NCI-H128 (cell line): ENCODE results near the gene GTF2A1.
A peak's percentile ranks its signal among the peaks of the same experiment; 100 is the strongest.
"Not testable (repeated sequence)": the region's sequence is repeated elsewhere in the genome, so short reads cannot be mapped to it uniquely, and the experiment has no call there.

Source experiments
- DNase-seq: peaks from one replicate; lab custom pipeline; 2025; ENCODE audit not compliant: unreplicated experiment; lab: John Stamatoyannopoulos, UW

GTF2A1 gene

DNA sequence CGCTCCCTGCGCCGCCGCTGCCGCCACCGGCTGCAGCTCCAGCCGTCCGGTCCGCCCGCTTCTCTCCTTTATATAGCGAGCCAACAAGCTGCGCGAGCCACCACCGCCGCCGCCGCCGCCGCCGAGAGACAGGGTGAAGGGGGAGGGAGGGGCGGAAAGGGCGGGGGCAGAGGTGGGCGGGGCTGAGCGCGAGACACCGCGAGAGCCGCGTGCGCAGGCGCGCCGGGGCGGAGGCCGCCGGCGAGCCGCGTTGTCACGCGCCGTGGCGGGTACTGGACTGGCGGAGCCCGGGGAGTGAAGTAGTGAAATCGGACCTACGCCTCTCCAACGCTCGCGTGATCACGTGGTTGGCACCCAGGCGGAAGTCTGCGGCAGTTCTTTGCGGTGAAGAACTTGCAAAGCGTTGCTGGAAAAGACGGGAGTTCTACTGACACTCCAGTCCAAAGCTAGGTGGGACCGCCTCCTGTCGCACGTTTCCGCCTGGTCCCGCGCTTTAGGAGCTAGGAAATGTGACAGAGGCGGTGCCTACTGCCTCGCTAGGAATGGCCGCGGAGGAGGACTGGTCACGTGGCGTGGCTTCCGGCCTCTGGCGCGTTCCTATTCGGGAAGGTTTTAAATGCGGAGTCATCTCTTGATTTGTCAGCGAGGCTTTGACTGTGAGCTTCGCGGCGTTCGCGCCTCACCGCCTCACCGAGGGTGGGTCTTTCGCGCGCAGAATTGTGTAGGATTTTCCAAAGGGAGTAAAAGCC is at the start of gene GTF2A1:
TSS of gene GTF2A1 (minus strand) at position 130 of the 749 bp plus-strand sequence. CDS start 441 bp downstream, outside the sequence.
- DNase-seq = peak; percentile 98

DNA sequence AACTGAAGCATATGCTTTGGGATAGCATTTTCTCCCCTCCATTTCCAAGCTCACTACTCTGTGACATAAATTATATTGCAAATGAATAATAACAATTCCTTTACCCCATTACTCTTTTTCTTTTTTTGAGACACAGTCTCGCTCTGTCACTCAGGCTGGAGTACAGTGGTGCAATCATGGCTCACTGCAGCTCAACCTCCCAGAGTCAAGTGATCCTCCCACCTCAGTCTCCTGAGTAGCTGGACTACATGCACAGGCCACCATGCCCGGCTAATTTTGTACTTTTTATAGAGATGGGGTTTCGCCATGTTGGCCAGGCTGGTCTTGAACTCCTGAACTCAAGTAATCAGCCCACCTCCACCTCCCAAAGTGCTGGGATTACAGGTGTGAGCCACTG is 49.2 kb upstream of the GTF2A1 start:
- no peak for DNase-seq

DNA sequence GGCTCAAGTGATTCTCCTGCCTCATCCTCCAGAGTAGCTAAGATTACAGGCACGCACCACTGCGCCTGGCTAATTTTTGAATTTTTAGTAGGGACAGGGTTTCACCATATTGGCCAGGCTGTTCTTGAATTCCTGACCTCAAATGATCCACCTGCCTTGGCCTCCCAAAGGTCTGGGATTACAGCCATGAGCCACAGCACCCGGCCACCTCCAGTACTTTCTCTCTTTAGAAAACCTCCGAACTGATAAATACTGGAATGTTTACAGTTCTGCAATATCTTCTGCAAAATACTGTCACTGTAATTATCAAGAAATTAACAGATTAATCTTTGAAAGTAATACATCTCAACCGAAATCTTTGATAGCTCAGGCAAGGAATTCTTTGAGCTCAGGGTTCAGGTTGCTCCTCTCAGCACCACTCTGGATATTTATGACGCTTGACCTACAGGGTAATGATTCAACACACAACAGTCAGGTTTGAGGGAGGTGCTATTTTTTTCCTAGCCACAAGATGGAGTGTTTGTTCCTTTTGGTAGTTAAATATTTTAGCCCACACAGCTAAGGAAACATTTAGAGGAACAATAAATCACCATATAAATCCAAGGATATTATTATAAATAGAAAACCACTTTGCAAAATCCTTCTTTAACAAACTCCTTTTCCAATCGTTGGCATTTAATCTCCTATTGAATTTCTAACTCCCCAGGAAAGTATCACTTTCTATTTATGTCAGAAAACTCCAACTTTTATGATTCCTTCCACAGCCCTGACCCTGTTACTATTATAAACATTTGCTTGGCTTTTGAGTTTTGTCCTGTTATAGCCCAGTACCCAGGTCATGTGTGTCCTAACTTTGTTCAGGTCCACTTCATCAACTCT is 48.6 kb upstream of the GTF2A1 start:
- peak; percentile 64 for DNase-seq

DNA sequence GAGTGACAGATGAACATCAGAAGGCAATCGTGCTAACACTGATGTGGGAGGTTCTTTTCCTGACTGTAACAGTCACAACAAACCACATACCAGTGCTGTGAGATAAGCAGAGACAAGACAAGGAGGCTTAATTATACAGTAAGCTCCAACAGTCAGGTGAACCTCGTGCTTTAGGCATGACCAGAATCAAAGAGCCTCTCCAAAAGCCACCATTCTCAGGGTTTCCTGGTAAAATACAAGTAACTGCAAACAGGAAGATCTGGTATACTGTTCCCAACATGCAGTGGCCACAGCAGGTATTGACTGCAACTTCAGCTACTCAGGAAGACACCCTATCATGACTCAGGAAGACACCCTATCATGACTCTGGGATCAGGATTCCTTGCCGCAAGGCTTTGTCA is 47.3 kb upstream of the GTF2A1 start:
- DNase-seq = no peak

DNA sequence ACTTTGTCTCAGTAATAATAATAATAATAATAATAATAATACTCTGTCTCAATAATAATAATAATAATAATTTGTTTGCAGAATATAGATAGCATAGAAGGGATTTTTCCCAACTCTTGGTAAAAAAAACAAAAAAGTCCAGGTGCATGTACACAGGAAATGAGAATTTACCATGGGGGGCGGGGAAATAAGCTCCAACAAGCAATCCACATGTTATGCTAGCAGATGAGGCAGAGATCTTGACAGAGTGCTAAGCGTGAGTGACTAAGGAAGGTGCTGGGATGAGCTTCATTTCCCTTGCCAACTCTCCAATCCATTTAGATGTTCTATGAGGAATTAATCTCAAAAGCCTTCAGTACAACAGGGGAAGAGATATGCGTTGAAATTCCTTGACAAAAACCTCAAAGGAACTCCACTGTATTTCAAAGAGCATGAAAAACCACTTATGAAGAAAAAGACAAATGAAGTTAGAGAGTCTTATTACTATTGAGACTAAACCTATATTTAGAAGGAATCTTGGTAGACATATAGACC is 44.9 kb upstream of the GTF2A1 start:
- DNase-seq = no peak

DNA sequence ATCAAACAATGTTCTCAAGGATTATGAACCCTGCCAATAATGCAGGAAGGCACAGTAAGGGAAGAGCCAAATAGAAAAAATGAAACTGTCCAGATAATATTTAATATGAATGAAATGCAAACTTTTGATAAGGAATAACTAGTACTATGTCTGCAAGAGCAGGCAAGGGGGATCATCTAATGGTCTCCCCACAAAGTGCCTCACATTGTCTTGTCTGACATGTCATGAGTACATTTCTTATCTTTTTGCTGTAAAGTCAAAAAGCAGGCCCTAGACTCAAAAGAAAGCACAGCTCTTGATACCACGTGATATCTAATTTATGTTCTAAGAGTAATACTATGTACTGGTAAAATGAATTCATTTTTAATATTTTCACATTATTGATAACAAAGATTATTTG is 43.9 kb upstream of the GTF2A1 start:
- DNase-seq = no peak

DNA sequence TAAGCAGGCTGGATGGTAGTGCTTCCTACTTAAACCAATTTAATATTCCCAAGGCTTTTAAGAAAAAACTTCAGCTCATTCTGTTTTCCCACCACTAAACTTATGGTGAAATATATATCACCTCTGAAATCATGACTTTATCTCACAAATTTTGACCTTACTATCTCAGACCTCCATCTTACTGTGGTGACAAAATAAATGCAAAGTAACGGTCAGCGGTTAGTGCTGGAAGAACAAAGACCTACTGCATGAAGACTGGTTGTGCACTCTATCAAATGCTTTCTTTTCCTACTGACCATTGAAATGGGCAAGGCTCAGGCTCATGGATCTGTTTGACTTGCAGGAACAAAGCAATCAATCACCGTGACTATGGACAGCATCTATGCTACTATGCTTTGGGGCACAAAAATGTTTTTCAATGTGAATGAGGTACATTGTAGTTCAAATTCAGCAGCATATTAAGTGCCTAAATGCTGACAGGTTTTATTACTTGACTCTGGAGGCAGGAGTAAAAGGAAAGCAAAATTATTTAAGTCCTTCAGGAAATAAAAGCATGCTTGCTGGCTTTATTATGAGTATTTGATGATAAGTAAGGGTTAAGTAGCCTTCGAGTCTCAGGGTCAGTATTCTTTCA is 43.1 kb upstream of the GTF2A1 start:
- DNase-seq = no peak

DNA sequence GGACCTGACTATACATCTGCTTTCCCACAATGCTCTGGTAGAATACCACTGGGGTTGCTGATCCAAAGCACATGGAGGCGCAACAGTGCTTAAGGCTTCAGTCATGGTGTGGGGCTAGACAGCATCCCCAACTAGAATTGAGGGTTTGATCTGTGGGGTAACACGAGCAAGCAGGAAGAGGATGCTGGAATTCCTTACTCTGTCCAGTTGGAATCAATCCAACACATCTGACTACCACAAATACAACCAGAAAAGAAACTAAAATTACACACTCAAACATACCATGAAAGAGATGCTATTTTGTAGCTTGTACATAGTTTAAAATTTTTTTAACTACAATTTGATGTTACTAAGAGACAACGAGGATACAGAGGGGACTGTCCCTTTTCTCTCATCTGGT is 40.4 kb upstream of the GTF2A1 start:
- DNase-seq = no peak

DNA sequence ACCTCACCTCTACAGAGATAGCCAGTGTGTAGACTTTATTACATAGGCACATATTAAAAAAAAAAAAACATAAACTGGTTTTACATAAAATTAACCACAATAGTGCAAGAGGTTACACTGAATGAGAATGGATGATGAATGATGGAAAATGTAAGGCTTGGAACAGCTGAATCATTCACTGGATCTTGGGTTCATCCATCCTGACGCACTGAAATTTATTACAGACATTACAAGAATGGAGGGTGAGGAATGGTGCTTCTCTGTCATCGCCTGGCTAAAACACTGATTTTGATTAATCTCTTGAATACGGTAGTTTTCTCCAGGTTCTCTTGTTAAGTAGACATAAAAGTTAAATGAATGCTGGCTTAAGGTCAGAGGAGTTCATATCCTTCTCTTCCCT is 40.0 kb upstream of the GTF2A1 start:
- DNase-seq = no peak

DNA sequence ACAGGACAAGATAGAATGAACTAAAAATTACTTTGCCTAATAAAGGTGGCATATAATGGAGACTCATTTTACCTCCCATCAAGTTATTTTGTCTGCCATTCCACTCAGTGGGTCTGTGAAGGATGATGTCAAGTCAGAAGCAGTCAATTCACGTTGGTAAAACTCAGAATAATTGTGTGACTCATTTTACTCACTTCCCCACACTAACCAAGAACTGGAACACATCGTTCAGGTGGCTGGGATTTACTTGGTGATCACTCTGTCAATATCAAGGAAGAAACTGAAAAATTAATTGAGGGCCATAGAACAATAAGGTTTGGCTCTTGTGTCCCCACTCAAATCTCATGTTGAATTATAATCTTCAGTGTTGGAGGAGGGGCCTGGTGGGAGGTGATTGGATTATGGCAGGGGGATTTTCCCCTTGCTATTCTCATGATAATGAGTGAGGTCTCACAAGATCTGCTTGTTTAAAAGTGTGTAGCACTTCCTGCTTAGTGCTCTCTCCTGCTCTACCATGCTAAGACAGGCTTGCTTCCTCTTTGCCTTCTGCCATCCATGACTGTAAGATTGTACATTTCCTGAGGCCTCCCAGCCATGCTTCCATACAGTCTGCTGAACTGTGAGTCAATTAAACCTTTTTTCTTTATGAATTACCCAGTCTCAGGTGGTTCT is 35.7 kb upstream of the GTF2A1 start:
- no peak for DNase-seq

DNA sequence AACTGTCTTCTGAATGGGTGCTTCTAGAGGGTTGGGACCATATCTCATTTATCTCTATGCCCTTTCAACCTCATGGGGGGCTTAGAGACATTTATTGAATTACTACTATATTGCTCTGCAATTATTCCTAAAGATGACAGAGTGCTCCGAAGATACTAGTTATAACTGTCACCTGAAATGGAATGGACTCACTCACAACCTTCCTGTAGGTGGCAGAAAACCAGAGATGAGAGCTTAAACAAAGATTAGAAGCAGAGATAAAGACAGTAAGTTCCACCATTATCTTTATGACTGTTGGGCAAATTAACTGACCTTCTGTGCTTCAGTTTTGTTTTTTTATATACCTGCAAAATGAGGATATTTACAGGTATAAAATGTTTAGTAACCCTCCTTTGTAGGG is 31.5 kb upstream of the GTF2A1 start:
- no peak for DNase-seq

DNA sequence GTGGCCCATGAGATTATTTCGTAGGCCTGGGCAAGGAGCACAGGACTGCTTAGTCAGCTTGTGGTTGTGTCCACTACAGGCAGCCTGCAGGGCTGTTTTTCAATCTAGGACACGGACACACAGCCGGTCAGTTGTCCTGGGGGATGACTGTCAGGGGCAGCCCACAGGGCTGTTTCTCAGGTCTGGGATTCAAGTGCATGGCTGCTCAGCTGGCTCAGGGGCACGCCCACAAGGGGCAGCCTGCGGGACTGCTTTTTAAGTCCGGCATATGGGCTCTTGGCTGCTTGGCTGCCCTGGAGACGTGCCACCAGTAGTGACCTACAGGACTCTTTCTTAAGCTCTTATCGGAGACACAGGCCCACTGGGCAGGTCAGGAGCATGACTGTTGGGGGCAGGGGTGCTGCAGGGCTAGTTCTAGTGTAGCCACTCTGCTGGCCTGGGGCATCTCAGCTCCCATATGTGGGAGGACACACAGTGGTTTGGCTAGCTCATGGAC is 26.6 kb upstream of the GTF2A1 start:
- DNase-seq = no peak

DNA sequence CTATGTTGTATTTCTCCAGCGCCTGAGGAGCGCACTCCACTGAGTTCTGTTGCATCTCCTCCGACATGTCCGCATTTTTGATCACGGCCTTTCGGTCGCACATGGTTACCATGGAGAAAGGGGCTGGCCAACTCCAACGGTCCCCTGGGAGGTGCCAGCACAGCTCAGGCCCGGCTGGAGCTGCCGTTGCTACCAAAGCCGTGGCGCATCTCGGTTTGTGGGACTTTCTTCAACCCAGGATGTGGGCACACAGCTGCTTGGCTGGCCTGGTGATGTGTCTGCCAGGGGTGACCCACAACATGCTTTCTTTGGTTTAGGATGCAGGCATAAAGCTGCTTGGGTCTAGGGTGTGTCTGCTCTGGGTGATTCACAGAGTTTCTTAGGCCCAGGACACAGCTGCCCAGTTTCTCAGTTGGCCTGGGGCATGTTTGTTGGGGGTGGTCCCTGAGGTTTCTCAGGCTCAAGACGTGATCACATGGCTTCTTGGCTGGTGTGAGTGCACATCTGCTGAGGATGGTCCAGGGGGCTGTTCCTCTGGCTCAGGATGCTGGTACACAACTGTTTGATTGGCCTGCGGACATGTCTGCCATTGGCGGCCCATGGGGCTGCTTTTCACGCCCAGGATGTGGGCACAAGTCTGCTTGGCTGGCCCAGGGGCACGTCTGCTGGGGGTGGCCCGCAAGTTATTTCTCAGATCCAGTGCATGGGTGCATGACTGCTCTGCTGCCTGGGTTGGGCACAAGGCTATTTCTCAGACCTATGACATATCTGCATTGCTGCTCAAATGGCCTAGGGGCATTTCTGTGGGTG is 25.9 kb upstream of the GTF2A1 start:
- no peak for DNase-seq

DNA sequence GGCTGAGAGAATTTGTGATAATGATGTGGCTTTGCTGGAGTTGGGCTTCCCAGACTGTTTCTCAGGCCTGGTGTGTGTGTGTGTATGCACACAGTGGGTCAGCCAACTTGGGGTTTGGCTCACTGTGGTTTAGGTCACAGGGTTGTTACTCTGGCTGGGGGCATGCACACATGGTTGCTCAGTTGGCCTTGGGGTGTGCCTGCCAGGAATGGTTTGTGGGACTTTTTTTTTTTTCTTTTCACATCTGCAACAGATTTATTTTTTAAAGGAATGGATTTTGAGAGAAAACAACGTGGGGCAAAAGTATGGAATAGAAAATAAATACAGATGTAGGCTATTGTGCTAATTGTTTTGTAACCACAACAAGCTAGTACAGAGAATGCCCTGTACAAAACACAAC is 25.0 kb upstream of the GTF2A1 start:
- no peak for DNase-seq

DNA sequence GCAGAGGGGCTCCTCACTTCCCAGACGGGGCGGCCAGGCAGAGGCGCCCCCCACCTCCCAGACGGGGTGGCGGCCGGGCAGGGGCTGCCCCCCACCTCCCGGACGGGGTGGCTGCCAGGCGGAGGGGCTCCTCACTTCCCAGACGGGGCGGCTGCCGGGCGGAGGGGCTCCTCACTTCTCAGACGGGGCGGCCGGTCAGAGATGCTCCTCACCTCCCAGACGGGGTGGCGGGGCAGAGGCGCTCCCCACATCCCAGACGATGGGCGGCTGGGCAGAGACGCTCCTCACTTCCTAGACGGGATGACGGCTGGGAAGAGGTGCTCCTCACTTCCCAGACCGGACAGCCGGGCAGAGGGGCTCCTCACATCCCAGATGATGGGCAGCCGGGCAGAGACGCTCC is 23.7 kb upstream of the GTF2A1 start:
- DNase-seq = not testable (repeated sequence)

DNA sequence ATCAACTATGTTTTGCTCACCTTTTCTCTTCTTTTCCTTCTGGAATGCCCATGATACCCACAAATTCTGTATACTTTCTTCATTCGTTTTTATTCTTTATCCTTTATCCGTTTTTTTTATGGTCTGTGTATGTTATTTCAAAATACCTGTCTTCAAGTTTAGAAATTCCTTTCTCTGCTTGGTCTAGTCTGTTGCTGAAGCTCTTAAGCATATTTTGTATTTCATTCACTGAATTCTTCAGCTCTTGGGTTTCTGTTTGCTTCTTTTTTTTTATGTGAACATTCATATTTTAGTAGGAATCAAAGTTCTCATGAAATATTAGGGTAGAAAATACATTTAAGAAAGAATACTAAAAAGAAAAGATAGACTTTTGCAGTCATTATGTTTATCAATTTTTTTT is 22.7 kb upstream of the GTF2A1 start:
- no peak for DNase-seq

DNA sequence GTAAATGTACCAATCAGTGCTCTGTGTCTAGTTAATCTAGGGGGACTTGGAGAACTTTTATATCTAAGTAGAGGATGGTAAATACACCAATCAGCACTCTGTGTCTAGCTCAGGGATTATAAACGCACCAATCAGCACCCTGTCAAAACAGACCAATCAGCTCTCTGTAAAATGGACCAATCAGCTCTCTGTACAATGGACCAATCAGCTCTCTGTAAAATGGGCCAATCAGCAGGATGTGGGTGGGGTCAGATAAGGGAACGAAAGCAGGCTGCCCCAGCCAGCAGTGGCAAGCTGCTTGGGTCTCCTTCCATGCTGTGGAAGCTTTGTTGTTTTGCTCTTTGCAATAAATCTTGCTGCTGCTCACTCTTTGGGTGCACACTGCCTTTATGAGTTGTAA is 16.1 kb upstream of the GTF2A1 start:
- DNase-seq = not testable (repeated sequence)

DNA sequence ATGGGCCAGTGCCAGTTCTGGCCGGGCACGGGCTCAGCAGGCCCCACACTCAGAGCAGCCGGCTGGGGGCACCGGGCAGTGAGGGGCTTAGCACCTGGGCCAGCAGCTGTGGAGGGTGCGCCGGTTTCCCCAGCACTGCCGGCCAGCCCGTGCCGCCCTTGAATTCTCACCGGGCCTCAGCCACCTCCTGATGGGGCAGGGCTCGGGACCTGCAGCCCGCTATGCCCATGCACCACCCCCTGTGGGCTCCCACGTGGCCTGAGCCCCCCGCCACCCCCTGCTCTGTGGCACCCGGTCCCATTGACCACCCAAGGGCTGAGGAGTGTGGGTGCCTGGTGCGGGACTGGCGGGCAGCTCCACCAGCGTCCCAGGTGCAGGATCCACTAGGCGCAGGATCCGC is 15.4 kb upstream of the GTF2A1 start:
- no peak for DNase-seq

DNA sequence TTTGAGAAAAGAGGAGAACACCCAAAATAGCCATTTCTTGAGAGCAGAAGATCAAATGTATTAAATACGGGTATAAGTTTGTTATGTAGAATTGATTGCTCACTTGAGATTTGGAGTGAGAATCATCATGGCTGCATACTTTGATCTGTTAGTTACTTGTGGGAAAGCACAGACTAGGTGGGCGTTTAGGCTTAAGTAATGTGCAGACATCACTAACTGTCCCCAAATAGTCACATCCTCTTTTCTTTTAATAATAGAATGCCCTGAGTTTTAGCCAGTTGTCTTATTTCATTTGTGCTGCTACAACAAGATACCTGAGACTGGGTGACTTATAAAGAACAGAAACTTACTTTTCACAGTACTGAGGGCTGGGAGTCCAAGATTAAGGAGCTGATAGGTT is 14.3 kb upstream of the GTF2A1 start:
- no peak for DNase-seq

DNA sequence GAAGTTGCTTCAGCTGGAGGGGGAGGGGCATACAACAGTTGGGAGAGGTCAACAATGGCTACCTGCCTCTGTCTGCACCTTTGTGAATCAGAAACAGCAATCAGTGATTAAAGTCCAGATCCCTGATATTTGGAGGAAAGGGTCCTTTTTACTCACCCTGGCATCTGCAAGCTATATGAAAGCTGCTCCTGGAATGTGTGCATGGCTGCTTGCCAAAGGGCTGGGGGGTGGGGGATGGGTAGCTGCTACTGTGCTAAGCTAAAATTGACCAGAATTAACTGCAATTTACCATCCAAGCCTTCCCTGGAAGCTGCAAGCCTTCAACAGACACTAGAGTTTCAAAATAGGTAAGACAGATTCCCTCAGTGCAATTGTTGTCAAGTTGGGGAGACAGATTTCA is 13.5 kb upstream of the GTF2A1 start:
- DNase-seq = no peak
